HEK293 (cell line): ENCODE data around the gene DNAH1.

Experiments used
- CTCF ChIA-PET: fragments of 350-600 bp; formaldehyde crosslinking; extraction: SDS; loops from one replicate; lab custom pipeline; 2021; ENCODE audit warnings: antibody characterized with exemption; lab: Yijun Ruan, JAX
- POLR2A ChIA-PET: fragments of 300-600 bp; formaldehyde crosslinking; extraction: SDS; loops from one replicate; lab custom pipeline; 2020; ENCODE audit warnings: antibody characterized with exemption, inconsistent platforms; lab: Yijun Ruan, JAX
- H3K27ac ChIP-seq: fragments of 200-500 bp; sonication (Bioruptor generic); 2 replicates; pipeline ENCODE4 v1.5.1; 2014; ENCODE audit warnings: low read depth, low read length, control low read depth, inconsistent platforms; ENCODE audit errors: extremely low read depth
- H3K36me3 ChIP-seq, 2 experiments: fragments of 200-500 bp in 1 of 2; sonication (Bioruptor generic) in 1 of 2; 1 replicate in 1 of 2; 2 replicates in 1 of 2; pipeline ENCODE4 v1.5.1; 2014 to 2017; ENCODE audit warnings: inconsistent platforms in 2 of 2, low read length in 2 of 2; ENCODE audit not compliant: control insufficient read depth in 2 of 2, insufficient read depth in 1 of 2
- H3K4me1 ChIP-seq: fragments of 200-500 bp; sonication (Bioruptor generic); 2 replicates; pipeline ENCODE4 v1.5.1; 2014; ENCODE audit warnings: mild to moderate bottlenecking, low read length, inconsistent platforms; ENCODE audit not compliant: control insufficient read depth, insufficient read depth
- H3K4me3 ChIP-seq: 2 replicates; pipeline ENCODE4 v1.5.1; 2011; ENCODE audit warnings: low read depth, mild to moderate bottlenecking, control low read depth, low read length, moderate library complexity
- H3K9me3 ChIP-seq: fragments of 200-500 bp; sonication (Bioruptor generic); 2 replicates; pipeline ENCODE4 v1.5.1; 2014; ENCODE audit warnings: low read depth, low read length, inconsistent platforms; ENCODE audit not compliant: control insufficient read depth, insufficient read depth
- GLIS1 ChIP-seq: fragments of 450-650 bp; formaldehyde crosslinking; IDR thresholded peaks from 2 replicates; pipeline ENCODE4 v1.5.1; 2016; ENCODE audit warnings: missing biosample characterization, missing genetic modification characterization
- GLIS2 ChIP-seq: fragments of 450-650 bp; formaldehyde crosslinking; IDR thresholded peaks from 2 replicates; pipeline ENCODE4 v1.5.1; 2016; ENCODE audit warnings: missing biosample characterization, missing genetic modification characterization
- PATZ1 ChIP-seq: fragments of 450-650 bp; formaldehyde crosslinking; IDR thresholded peaks from 2 replicates; pipeline ENCODE4 v1.5.1; 2016; ENCODE audit warnings: missing biosample characterization, missing genetic modification characterization
- RBAK ChIP-seq: fragments of 450-650 bp; formaldehyde crosslinking; IDR thresholded peaks from 2 replicates; pipeline ENCODE4 v1.5.1; 2016; ENCODE audit warnings: missing biosample characterization, missing genetic modification characterization
- ZNF23 ChIP-seq: fragments of 450-650 bp; formaldehyde crosslinking; IDR thresholded peaks from 2 replicates; pipeline ENCODE4 v1.5.1; 2016; ENCODE audit warnings: missing biosample characterization, missing genetic modification characterization, borderline replicate concordance
- ZNF391 ChIP-seq: fragments of 450-650 bp; formaldehyde crosslinking; IDR thresholded peaks from 2 replicates; pipeline ENCODE4 v1.5.1; 2016; ENCODE audit warnings: low read depth, missing biosample characterization, missing genetic modification characterization, borderline replicate concordance
- ZNF398 ChIP-seq: fragments of 450-650 bp; formaldehyde crosslinking; IDR thresholded peaks from 2 replicates; pipeline ENCODE4 v1.5.1; 2017; ENCODE audit warnings: missing biosample characterization, missing genetic modification characterization
- ZNF501 ChIP-seq: fragments of 450-650 bp; formaldehyde crosslinking; IDR thresholded peaks from 2 replicates; pipeline ENCODE4 v1.5.1; 2016; ENCODE audit warnings: missing biosample characterization, missing genetic modification characterization
- ZNF600 ChIP-seq: fragments of 450-650 bp; formaldehyde crosslinking; IDR thresholded peaks from 2 replicates; pipeline ENCODE4 v1.5.1; 2016; ENCODE audit warnings: missing biosample characterization, missing genetic modification characterization
- ZNF624 ChIP-seq: fragments of 450-650 bp; formaldehyde crosslinking; IDR thresholded peaks from 2 replicates; pipeline ENCODE4 v1.5.1; 2017; ENCODE audit warnings: missing biosample characterization, missing genetic modification characterization
- ZNF692 ChIP-seq: fragments of 450-650 bp; formaldehyde crosslinking; IDR thresholded peaks from 2 replicates; pipeline ENCODE4 v1.5.1; 2016; ENCODE audit warnings: missing biosample characterization, missing genetic modification characterization
- TF ChIP-seq, protein P1 (sequence below): fragments of 450-650 bp; formaldehyde crosslinking; IDR thresholded peaks from 2 replicates; pipeline ENCODE4 v1.5.1; 2016; ENCODE audit warnings: missing biosample characterization, missing genetic modification characterization
- TF ChIP-seq, protein P2 (sequence below): fragments of 450-650 bp; formaldehyde crosslinking; IDR thresholded peaks from 2 replicates; pipeline ENCODE4 v1.5.0; 2017; ENCODE audit warnings: missing biosample characterization, missing genetic modification characterization, borderline replicate concordance
- TF ChIP-seq, protein P3 (sequence below): fragments of 450-650 bp; formaldehyde crosslinking; IDR thresholded peaks from 2 replicates; pipeline ENCODE4 v1.5.1; 2016; ENCODE audit warnings: missing biosample characterization, missing genetic modification characterization
- TF ChIP-seq, protein P4 (sequence below): sonication (generic); formaldehyde crosslinking; IDR thresholded peaks from 2 replicates; pipeline ENCODE4 v1.8.1; 2022; ENCODE audit warnings: mild to moderate bottlenecking, moderate library complexity, missing genetic modification reagents

Gene DNAH1

DNA sequence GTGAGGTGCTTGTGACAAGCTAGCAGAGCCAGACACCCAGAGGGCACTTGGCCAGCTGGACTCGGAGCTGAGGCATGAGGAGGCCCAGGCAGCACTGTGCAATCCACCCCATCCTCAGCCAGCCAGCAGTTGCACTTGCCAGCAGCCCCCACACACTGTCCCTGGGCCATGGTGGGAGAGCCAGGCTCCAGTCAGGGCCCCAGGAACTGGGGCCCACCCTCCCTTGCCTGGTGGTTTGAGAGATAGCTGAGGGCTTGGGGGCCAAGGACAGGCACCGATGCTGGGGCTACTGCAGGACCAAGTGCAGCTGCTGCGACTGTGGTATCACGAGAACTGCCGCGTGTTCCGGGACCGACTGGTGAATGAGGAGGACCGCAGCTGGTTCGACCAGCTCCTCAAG is 63.5 kb downstream of the DNAH1 start (continued):
- TF ChIP-seq ZNF391 (no peak), RBAK (tag by site-specific recombination) (no peak), ZNF600 (tag by site-specific recombination) (no peak), PATZ1 (tag by site-specific recombination) (no peak), ZNF692 (tag by site-specific recombination) (no peak), ZNF501 (tag by site-specific recombination) (no peak)
- TF ChIP-seq, protein P1, sequence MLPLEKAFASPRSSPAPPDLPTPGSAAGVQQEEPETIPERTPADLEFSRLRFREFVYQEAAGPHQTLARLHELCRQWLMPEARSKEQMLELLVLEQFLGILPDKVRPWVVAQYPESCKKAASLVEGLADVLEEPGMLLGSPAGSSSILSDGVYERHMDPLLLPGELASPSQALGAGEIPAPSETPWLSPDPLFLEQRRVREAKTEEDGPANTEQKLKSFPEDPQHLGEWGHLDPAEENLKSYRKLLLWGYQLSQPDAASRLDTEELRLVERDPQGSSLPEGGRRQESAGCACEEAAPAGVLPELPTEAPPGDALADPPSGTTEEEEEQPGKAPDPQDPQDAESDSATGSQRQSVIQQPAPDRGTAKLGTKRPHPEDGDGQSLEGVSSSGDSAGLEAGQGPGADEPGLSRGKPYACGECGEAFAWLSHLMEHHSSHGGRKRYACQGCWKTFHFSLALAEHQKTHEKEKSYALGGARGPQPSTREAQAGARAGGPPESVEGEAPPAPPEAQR (tag by site-specific recombination): no peak
- TF ChIP-seq, protein P2, sequence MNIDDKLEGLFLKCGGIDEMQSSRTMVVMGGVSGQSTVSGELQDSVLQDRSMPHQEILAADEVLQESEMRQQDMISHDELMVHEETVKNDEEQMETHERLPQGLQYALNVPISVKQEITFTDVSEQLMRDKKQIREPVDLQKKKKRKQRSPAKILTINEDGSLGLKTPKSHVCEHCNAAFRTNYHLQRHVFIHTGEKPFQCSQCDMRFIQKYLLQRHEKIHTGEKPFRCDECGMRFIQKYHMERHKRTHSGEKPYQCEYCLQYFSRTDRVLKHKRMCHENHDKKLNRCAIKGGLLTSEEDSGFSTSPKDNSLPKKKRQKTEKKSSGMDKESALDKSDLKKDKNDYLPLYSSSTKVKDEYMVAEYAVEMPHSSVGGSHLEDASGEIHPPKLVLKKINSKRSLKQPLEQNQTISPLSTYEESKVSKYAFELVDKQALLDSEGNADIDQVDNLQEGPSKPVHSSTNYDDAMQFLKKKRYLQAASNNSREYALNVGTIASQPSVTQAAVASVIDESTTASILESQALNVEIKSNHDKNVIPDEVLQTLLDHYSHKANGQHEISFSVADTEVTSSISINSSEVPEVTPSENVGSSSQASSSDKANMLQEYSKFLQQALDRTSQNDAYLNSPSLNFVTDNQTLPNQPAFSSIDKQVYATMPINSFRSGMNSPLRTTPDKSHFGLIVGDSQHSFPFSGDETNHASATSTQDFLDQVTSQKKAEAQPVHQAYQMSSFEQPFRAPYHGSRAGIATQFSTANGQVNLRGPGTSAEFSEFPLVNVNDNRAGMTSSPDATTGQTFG (tag by site-specific recombination): no peak
- TF ChIP-seq, protein P3, sequence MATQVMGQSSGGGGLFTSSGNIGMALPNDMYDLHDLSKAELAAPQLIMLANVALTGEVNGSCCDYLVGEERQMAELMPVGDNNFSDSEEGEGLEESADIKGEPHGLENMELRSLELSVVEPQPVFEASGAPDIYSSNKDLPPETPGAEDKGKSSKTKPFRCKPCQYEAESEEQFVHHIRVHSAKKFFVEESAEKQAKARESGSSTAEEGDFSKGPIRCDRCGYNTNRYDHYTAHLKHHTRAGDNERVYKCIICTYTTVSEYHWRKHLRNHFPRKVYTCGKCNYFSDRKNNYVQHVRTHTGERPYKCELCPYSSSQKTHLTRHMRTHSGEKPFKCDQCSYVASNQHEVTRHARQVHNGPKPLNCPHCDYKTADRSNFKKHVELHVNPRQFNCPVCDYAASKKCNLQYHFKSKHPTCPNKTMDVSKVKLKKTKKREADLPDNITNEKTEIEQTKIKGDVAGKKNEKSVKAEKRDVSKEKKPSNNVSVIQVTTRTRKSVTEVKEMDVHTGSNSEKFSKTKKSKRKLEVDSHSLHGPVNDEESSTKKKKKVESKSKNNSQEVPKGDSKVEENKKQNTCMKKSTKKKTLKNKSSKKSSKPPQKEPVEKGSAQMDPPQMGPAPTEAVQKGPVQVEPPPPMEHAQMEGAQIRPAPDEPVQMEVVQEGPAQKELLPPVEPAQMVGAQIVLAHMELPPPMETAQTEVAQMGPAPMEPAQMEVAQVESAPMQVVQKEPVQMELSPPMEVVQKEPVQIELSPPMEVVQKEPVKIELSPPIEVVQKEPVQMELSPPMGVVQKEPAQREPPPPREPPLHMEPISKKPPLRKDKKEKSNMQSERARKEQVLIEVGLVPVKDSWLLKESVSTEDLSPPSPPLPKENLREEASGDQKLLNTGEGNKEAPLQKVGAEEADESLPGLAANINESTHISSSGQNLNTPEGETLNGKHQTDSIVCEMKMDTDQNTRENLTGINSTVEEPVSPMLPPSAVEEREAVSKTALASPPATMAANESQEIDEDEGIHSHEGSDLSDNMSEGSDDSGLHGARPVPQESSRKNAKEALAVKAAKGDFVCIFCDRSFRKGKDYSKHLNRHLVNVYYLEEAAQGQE: no peak
- TF ChIP-seq, protein P4, sequence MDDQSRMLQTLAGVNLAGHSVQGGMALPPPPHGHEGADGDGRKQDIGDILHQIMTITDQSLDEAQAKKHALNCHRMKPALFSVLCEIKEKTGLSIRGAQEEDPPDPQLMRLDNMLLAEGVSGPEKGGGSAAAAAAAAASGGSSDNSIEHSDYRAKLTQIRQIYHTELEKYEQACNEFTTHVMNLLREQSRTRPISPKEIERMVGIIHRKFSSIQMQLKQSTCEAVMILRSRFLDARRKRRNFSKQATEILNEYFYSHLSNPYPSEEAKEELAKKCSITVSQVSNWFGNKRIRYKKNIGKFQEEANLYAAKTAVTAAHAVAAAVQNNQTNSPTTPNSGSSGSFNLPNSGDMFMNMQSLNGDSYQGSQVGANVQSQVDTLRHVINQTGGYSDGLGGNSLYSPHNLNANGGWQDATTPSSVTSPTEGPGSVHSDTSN (CRISPR knock-in tag): no peak

- H3K27ac ChIP-seq: no peak overlapping the region
- no peaks in the 10 kb centered on the region for H3K4me1 ChIP-seq
- no peak overlapping the region for H3K4me3 ChIP-seq
- CTCF ChIA-PET: interaction anchor here (0.7 kb wide), 1 partner anchor 237 kb away, joined by 3 read pairs; no protein-coding TSS in a partner anchor
- H3K9me3 ChIP-seq: no peaks in the 10 kb centered on the region
- POLR2A ChIA-PET: interaction anchor here (1.3 kb wide), 1 partner anchor 9 kb away, joined by 3 read pairs; no protein-coding TSS in a partner anchor
- no peaks in the 10 kb centered on the region for H3K36me3 ChIP-seq
- no peak for TF ChIP-seq ZNF398
- TF ChIP-seq GLIS2 (tag by site-specific recombination): no peak
- no peak for TF ChIP-seq ZNF624 (tag by site-specific recombination)
- peak; percentile 93 for TF ChIP-seq GLIS1 (tag by site-specific recombination)
- TF ChIP-seq, protein P1 (tag by site-specific recombination): no peak
- TF ChIP-seq ZNF23 (tag by site-specific recombination): no peak
- TF ChIP-seq, protein P3: no peak
Measured at GRCh38 chr3:52380023-52380422, 63.9 kb downstream of the DNAH1 start.
